ENCODE data around the gene MSH6. TPM values are rescaled to one million over a fixed set of nuclear protein-coding genes. Genes with fewer than 3 reads are reported as not detected.

Gene MSH6
- total RNA-seq, 6 experiments from 2014 or later, result 19.7 to 34.7 (median 23.0) TPM

- Histone ChIP-seq H3K36me3 (no peaks in the 10 kb centered on the region), H3K9me3 (no peaks in the 10 kb centered on the region), H3K4me3 (no peak overlapping the region), H3K27ac (no peak overlapping the region), H3K4me1 (no peaks in the 10 kb centered on the region), H3K27me3 (no peaks in the 10 kb centered on the region)
- TF ChIP-seq, protein P1, sequence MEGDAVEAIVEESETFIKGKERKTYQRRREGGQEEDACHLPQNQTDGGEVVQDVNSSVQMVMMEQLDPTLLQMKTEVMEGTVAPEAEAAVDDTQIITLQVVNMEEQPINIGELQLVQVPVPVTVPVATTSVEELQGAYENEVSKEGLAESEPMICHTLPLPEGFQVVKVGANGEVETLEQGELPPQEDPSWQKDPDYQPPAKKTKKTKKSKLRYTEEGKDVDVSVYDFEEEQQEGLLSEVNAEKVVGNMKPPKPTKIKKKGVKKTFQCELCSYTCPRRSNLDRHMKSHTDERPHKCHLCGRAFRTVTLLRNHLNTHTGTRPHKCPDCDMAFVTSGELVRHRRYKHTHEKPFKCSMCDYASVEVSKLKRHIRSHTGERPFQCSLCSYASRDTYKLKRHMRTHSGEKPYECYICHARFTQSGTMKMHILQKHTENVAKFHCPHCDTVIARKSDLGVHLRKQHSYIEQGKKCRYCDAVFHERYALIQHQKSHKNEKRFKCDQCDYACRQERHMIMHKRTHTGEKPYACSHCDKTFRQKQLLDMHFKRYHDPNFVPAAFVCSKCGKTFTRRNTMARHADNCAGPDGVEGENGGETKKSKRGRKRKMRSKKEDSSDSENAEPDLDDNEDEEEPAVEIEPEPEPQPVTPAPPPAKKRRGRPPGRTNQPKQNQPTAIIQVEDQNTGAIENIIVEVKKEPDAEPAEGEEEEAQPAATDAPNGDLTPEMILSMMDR (IDR thresholded peaks at IDR 0.05), result no peak
- TF ChIP-seq POLR2A (IDR thresholded peaks at IDR 0.05), result no peak
- 77% methylated on average over 7 of the region's 10 CpGs for WGBS (ENCODE audit: insufficient coverage, low coverage, low lambda C conversion rate, missing lambda C conversion rate)
- DNase-seq (no peak), ATAC-seq (no peak)
- intact Hi-C loops (cut with DNase I), result no loop called here
Measured at GRCh38 chr2:47751856-47752414, 31.0 kb upstream of the MSH6 start.

- Histone ChIP-seq H3K27me3 (no peaks in the 10 kb centered on the region), H3K4me1 (peaks cover 0 to 5% (median 0%) of the 10 kb centered on the region in 4 donors), H3K36me3 (no peaks in the 10 kb centered on the region), H3K9me3 (no peaks in the 10 kb centered on the region), H3K27ac (no peak overlapping the region), H3K4me3 (no peak overlapping the region)
- WGBS (ENCODE audit: insufficient coverage, low coverage, low lambda C conversion rate, missing lambda C conversion rate), result 39% methylated on average over 3 of the region's 3 CpGs
- peak; percentile 5 to 49 (median 9) for ATAC-seq
- TF ChIP-seq, protein P1 (IDR thresholded peaks at IDR 0.05), result no peak
- no peak for TF ChIP-seq POLR2A (IDR thresholded peaks at IDR 0.05)
- DNase-seq, result no peak
- intact Hi-C loops (cut with DNase I), result loop anchor here in 1 of 2 donors (5.0 kb wide), 1 partner anchor 325 kb away; no protein-coding TSS in a partner anchor
Measured at GRCh38 chr2:47767497-47767844, 15.5 kb upstream of the MSH6 start.

DNA sequence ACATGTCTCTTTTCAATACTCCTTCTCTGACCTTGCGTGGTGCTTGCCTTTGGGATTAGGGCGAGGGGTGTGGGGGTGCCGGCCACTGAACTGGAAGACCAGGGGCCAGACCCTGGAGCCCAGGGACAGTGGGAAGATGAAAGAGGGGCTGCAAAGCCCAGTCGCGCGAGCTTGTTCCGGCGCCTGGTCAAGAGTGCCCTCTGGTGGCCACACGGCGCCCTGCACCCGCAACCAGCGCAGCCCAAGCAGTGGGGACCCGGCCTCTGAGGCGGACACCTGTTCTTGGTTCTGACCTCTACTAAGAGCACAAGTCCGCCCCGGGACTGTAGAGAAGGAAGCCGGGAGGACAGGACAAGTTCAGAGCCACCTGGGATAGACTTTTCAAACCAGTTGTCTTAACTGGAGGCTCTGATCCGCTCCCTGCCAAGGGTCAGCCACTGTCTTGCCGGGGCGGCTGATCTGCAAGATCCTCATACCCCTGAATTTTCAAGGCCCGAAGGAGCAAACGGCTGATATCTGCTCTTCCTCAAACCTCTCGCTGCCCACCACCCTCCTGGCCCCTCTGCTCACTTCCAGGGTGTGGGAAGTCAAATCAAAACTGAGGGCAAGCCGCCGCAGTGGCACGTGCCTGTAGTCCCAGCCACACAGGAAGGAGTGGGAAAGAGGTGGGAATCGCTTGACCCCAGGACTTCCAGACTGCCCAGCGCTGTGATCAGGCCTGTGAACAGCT lies 14.9 kb upstream of the MSH6 start:
- H3K4me3 ChIP-seq, result no peak overlapping the region
- no peaks in the 10 kb centered on the region for H3K9me3 ChIP-seq
- no peak for TF ChIP-seq POLR2A (IDR thresholded peaks at IDR 0.05)
- TF ChIP-seq, protein P1 (IDR thresholded peaks at IDR 0.05), result peak; percentile 94 to 99 (median 98)
- no peaks in the 10 kb centered on the region for H3K36me3 ChIP-seq
- WGBS (ENCODE audit: insufficient coverage, low coverage, low lambda C conversion rate, missing lambda C conversion rate), result 34% methylated on average over 8 of the region's 28 CpGs
- H3K27ac ChIP-seq, result no peak overlapping the region
- DNase-seq, result peak; percentile 72 to 80 (median 76)
- intact Hi-C loops (cut with DNase I), result loop anchor here in 1 of 2 donors (5.0 kb wide), 1 partner anchor 326 kb away; no protein-coding TSS in a partner anchor
- peak; percentile 93 to 95 (median 94) for ATAC-seq
- peaks cover 0 to 5% (median 0%) of the 10 kb centered on the region in 4 donors for H3K4me1 ChIP-seq
- H3K27me3 ChIP-seq, result no peaks in the 10 kb centered on the region

GRCh38 chr2:47769318-47769717 lies 13.6 kb upstream of the MSH6 start:
- Histone ChIP-seq H3K27me3 (no peaks in the 10 kb centered on the region), H3K27ac (no peak overlapping the region), H3K4me3 (no peak overlapping the region), H3K9me3 (no peaks in the 10 kb centered on the region), H3K4me1 (peaks cover 0 to 5% (median 0%) of the 10 kb centered on the region in 4 donors), H3K36me3 (no peaks in the 10 kb centered on the region)
- 98% methylated on average over 7 of the region's 9 CpGs for WGBS (ENCODE audit: insufficient coverage, low coverage, low lambda C conversion rate, missing lambda C conversion rate)
- DNase-seq (no peak), ATAC-seq (no peak)
- TF ChIP-seq, protein P1 (IDR thresholded peaks at IDR 0.05), result no peak
- no peak for TF ChIP-seq POLR2A (IDR thresholded peaks at IDR 0.05)
- intact Hi-C loops (cut with DNase I), result loop anchor here in 1 of 2 donors (5.0 kb wide), 1 partner anchor 327 kb away; no protein-coding TSS in a partner anchor
